Measurements from ENCODE around the gene ST14. TPM values are rescaled to one million over a fixed set of nuclear protein-coding genes. Genes with fewer than 3 reads are reported as not detected.
"Not testable (repeated sequence)": the region's sequence is repeated elsewhere in the genome, so short reads cannot be mapped to it uniquely, and the experiment has no call there.

ST14 gene
- total and polyA plus RNA-seq, 12 donors: 0.30 to 5.7 (median 0.67) TPM

DNA sequence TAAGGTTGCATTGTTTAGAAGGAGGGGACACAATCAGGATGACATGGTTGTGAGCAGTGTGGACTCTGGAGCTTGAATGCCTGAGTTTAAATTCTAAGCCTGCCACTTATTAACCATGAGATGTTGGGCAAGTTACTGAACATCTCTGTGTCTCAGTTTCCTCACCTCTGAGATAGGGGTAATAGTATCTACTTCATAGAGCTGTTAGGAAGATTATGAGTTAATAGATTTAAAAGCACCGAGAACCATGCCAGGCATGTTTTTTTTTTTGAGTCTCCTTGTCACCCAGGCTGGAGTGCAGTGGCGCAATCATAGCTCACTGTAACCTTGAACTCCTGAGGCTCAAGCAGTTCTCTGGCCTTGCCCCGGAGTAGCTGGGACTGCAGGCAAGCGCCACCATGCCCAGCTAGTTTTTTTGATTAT, 33.3 kb downstream of the ST14 start:
- H3K27me3 ChIP-seq: no peaks in the 10 kb centered on the region
- H3K36me3 ChIP-seq: peaks cover 0 to 3% (median 0%) of the 10 kb centered on the region in 9 donors
- no peak for DNase-seq
- no peak for TF ChIP-seq CTCF (IDR thresholded peaks at IDR 0.05)
- H3K27ac ChIP-seq: no peak overlapping the region
- H3K4me3 ChIP-seq: no peak overlapping the region
- H3K9me3 ChIP-seq: no peaks in the 10 kb centered on the region
- ATAC-seq: peak in 1 of 8 donors; percentile 33
- 56 to 63% methylated on average over 4 of the region's 4 CpGs for WGBS, 2 donors
- intact Hi-C loops (cut with DNase I): no loop called here
- H3K4me1 ChIP-seq: peaks cover 0 to 6% (median 0%) of the 10 kb centered on the region in 9 donors

DNA sequence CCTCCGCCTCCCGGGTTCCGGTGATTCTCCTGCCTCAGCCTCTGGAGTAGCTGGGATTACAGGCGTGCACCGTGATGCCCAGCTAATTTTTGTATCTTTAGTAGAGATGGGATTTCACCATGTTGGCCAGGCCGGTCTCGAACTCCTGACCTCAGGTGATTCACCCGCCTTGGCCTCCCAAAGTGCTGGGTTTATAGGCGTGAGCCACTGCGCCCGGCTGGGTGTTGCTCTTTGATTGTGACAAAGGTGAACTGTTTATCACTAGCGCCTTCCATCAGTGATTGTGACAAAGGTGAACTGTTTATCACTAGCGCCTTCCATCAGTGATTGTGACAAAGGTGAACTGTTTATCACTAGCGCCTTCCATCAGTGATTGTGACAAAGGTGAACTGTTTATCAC, 34.0 kb downstream of the ST14 start:
- H3K27ac ChIP-seq; H3K4me3 ChIP-seq; H3K36me3 ChIP-seq; H3K4me1 ChIP-seq; H3K9me3 ChIP-seq; H3K27me3 ChIP-seq; ATAC-seq; intact Hi-C loops (cut with DNase I); DNase-seq: not testable (repeated sequence)
- 94 to 96% methylated on average over 14 of the region's 14 CpGs for WGBS, 2 donors

DNA sequence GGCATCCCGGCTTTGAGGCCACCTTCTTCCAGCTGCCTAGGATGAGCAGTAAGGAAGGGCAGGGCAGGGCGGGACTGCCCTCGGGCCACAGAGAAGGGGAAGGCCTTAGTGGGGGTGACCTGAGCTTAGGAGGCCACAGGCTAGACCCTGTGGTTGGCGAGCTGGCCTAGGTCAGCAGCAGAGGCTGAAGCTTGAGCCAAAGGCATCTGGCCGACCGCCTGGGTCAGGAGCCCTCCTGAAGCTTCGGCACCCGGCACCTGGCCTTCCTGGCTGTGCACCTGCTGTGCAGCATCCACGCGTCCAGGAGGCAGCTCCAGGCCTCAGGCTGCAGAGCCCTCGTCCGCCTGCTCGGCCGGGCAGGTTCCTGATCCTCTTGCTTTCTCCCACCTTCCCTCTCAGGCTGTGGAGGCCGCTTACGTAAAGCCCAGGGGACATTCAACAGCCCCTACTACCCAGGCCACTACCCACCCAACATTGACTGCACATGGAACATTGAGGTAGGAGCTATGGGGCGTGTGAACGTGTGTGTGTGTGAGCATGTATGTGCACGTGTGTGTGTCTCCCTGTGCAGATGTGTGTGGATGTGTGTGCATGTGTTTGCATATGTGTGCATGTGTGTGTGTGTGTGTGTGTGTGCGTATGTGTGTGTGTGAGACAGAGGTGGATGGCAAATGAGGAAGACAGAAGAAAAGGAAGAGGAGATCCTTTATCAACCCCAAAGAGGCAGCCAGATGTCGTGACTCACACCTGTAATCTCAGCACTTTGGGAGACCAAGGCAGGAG, 34.9 kb downstream of the ST14 start:
- Histone ChIP-seq H3K4me1 (peaks cover 0 to 6% (median 0%) of the 10 kb centered on the region in 9 donors), H3K27ac (no peak overlapping the region), H3K27me3 (no peaks in the 10 kb centered on the region), H3K4me3 (no peak overlapping the region), H3K36me3 (peaks cover 0 to 13% (median 0%) of the 10 kb centered on the region in 9 donors), H3K9me3 (no peaks in the 10 kb centered on the region)
- DNase-seq (no peak), ATAC-seq (no peak)
- 92 to 93% methylated on average over 21 of the region's 21 CpGs for WGBS, 2 donors
- intact Hi-C loops (cut with DNase I): no loop called here
- TF ChIP-seq CTCF (IDR thresholded peaks at IDR 0.05): no peak

- Histone ChIP-seq H3K27ac (no peak overlapping the region), H3K27me3 (no peaks in the 10 kb centered on the region), H3K4me3 (no peak overlapping the region), H3K9me3 (peaks cover 0 to 5% (median 0%) of the 10 kb centered on the region in 11 donors), H3K4me1 (no peaks in the 10 kb centered on the region), H3K36me3 (peaks cover 0 to 15% (median 0%) of the 10 kb centered on the region in 9 donors)
- no peak for DNase-seq
- WGBS, 2 donors: 91 to 93% methylated on average over 27 of the region's 27 CpGs
- no peak for TF ChIP-seq CTCF (IDR thresholded peaks at IDR 0.05)
- intact Hi-C loops (cut with DNase I): no loop called here
- no peak for ATAC-seq
These were observed 37.9 kb downstream of the ST14 start for GRCh38 chr11:130197386-130198035.

All from heart right ventricle (tissue), 16 donors.